Skin epidermis (tissue), 12 donors: ENCODE measurements around the gene MDH2.
"Not testable (repeated sequence)": the region's sequence is repeated elsewhere in the genome, so short reads cannot be mapped to it uniquely, and the experiment has no call there.

Source experiments
- H3K27ac ChIP-seq, 21 experiments: fragments of 200-600 bp; sonication (generic) in 11 of 21; one replicate each; pipeline ENCODE4 v1.5.0; 2020; ENCODE audit warnings: mild to moderate bottlenecking in 3 of 21, inconsistent platforms in 2 of 21, moderate library complexity in 2 of 21
- H3K4me3 ChIP-seq, 7 experiments: fragments of 200-600 bp; sonication (generic) in 2 of 7; one replicate each; pipeline ENCODE4 v1.5.0; 2020; ENCODE audit warnings: inconsistent platforms in 2 of 7, mild to moderate bottlenecking in 2 of 7, moderate library complexity in 1 of 7

The MDH2 gene

GRCh38 chr7:76040126-76040525, 7.8 kb upstream of the MDH2 start:
- Histone ChIP-seq H3K27ac (no peak overlapping the region), H3K4me3 (no peak overlapping the region)

GRCh38 chr7:76044375-76044865, 3.5 kb upstream of the MDH2 start:
- Histone ChIP-seq H3K27ac (no peak overlapping the region), H3K4me3 (no peak overlapping the region)

GRCh38 chr7:76047305-76047810, 548 bp upstream of the MDH2 start:
- H3K4me3 ChIP-seq: peak overlapping the region; percentile 83 to 98 (median 91)
- peak overlapping the region; percentile 44 to 99 (median 94) for H3K27ac ChIP-seq

- Histone ChIP-seq H3K4me3 (peak overlapping the region; percentile 83 to 98 (median 91)), H3K27ac (peak overlapping the region; percentile 75 to 99 (median 94))
Observed at GRCh38 chr7:76048668-76048988, 722 bp downstream of the MDH2 start.

- Histone ChIP-seq H3K4me3 (peak overlapping the region in 4 of 7 experiments; percentile 83 to 98 (median 91)), H3K27ac (peak overlapping the region in 2 of 21 experiments; percentile 97 to 98)
Observed at GRCh38 chr7:76049295-76049694, 1.4 kb downstream of the MDH2 start.

GRCh38 chr7:76050545-76050944, 2.6 kb downstream of the MDH2 start:
- Histone ChIP-seq H3K27ac (no peak overlapping the region), H3K4me3 (no peak overlapping the region)

- H3K27ac ChIP-seq: peak overlapping the region in 1 of 21 experiments; percentile 10
- no peak overlapping the region for H3K4me3 ChIP-seq
Observed at GRCh38 chr7:76051840-76052239, 3.9 kb downstream of the MDH2 start.

- H3K27ac ChIP-seq: peak overlapping the region in 2 of 21 experiments; percentile 51 to 63
- not testable (repeated sequence) for H3K4me3 ChIP-seq
Observed at GRCh38 chr7:76052681-76053080, 4.8 kb downstream of the MDH2 start.

GRCh38 chr7:76053461-76053860, 5.6 kb downstream of the MDH2 start:
- peak overlapping the region in 12 of 21 experiments; percentile 2 to 70 (median 50) for H3K27ac ChIP-seq
- no peak overlapping the region for H3K4me3 ChIP-seq

GRCh38 chr7:76054123-76055120, 6.5 kb downstream of the MDH2 start:
- no peak overlapping the region for H3K4me3 ChIP-seq
- H3K27ac ChIP-seq: peak overlapping the region in 11 of 21 experiments; percentile 4 to 70 (median 50)

GRCh38 chr7:76056241-76056640, 8.3 kb downstream of the MDH2 start:
- Histone ChIP-seq H3K4me3 (no peak overlapping the region), H3K27ac (no peak overlapping the region)

GRCh38 chr7:76057103-76057812, 9.4 kb downstream of the MDH2 start:
- H3K4me3 ChIP-seq: no peak overlapping the region
- no peak overlapping the region for H3K27ac ChIP-seq

GRCh38 chr7:76057813-76058145, 9.9 kb downstream of the MDH2 start:
- no peak overlapping the region for H3K27ac ChIP-seq
- no peak overlapping the region for H3K4me3 ChIP-seq

GRCh38 chr7:76058745-76059144, 10.8 kb downstream of the MDH2 start:
- not testable (repeated sequence) for H3K4me3 ChIP-seq, H3K27ac ChIP-seq

- Histone ChIP-seq H3K27ac (no peak overlapping the region), H3K4me3 (no peak overlapping the region)
Observed at GRCh38 chr7:76060842-76061241, 12.9 kb downstream of the MDH2 start.

- H3K4me3 ChIP-seq: no peak overlapping the region
- H3K27ac ChIP-seq: no peak overlapping the region
Observed at GRCh38 chr7:76062254-76062653, 14.3 kb downstream of the MDH2 start.

- Histone ChIP-seq H3K27ac (peak overlapping the region in 4 of 21 experiments; percentile 3 to 20 (median 6)), H3K4me3 (no peak overlapping the region)
Observed at GRCh38 chr7:76063114-76063513, 15.2 kb downstream of the MDH2 start.

GRCh38 chr7:76063525-76063924, 15.6 kb downstream of the MDH2 start:
- H3K4me3 ChIP-seq: no peak overlapping the region
- peak overlapping the region in 5 of 21 experiments; percentile 3 to 30 (median 8) for H3K27ac ChIP-seq

GRCh38 chr7:76064208-76064970, 16.5 kb downstream of the MDH2 start:
- H3K27ac ChIP-seq: peak overlapping the region in 1 of 21 experiments; percentile 13
- no peak overlapping the region for H3K4me3 ChIP-seq
